ENCODE results near the gene AOPEP. TPM values are rescaled to one million over a fixed set of nuclear protein-coding genes. Genes with fewer than 3 reads are reported as not detected.
A peak's percentile ranks its signal among the peaks of the same experiment; 100 is the strongest.

Gene AOPEP
- total and polyA plus RNA-seq, 12 donors, result 110 to 250 (median 161) TPM

- Histone ChIP-seq H3K4me3 (no peak overlapping the region), H3K27ac (peak overlapping the region in 3 of 10 donors; percentile 1 to 30 (median 14)), H3K36me3 (no peaks in the 10 kb centered on the region), H3K9me3 (no peaks in the 10 kb centered on the region), H3K4me1 (peaks cover 10 to 37% (median 22%) of the 10 kb centered on the region in 9 donors), H3K27me3 (no peaks in the 10 kb centered on the region)
- TF ChIP-seq CTCF (IDR thresholded peaks at IDR 0.05), result no peak
- no peak for DNase-seq
- ATAC-seq, result no peak
- intact Hi-C loops (cut with DNase I), result loop anchor here in 3 of 10 donors (5.0 to 10.0 kb wide), 3 partner anchors 35 to 307 kb away; no protein-coding TSS in a partner anchor
- WGBS, 2 donors, result 92 to 93% methylated on average over 15 of the region's 15 CpGs
Measured at GRCh38 chr9:94991961-94992907, 265.7 kb downstream of the AOPEP start.

- Histone ChIP-seq H3K4me1 (peaks cover 10 to 41% (median 24%) of the 10 kb centered on the region in 9 donors), H3K27me3 (no peaks in the 10 kb centered on the region), H3K27ac (peak overlapping the region in 5 of 10 donors; percentile 1 to 36 (median 14)), H3K36me3 (no peaks in the 10 kb centered on the region), H3K4me3 (no peak overlapping the region), H3K9me3 (no peaks in the 10 kb centered on the region)
- ATAC-seq (no peak), DNase-seq (no peak)
- WGBS, 2 donors, result 78 to 92% methylated on average over 9 of the region's 9 CpGs
- no peak for TF ChIP-seq CTCF (IDR thresholded peaks at IDR 0.05)
- intact Hi-C loops (cut with DNase I), result loop anchor here in 3 of 10 donors (5.0 to 10.0 kb wide), 3 partner anchors 36 to 308 kb away; no protein-coding TSS in a partner anchor
Measured at GRCh38 chr9:94993160-94993820, 266.8 kb downstream of the AOPEP start.

GRCh38 chr9:94993821-94994165, 267.3 kb downstream of the AOPEP start:
- Histone ChIP-seq H3K4me1 (peaks cover 10 to 41% (median 24%) of the 10 kb centered on the region in 9 donors), H3K36me3 (no peaks in the 10 kb centered on the region), H3K27me3 (no peaks in the 10 kb centered on the region), H3K4me3 (no peak overlapping the region), H3K9me3 (no peaks in the 10 kb centered on the region), H3K27ac (peak overlapping the region in 4 of 10 donors; percentile 7 to 81 (median 52))
- ATAC-seq (no peak), DNase-seq (no peak)
- TF ChIP-seq CTCF (IDR thresholded peaks at IDR 0.05), result no peak
- intact Hi-C loops (cut with DNase I), result loop anchor here in 3 of 10 donors (5.0 to 10.0 kb wide), 3 partner anchors 36 to 309 kb away; no protein-coding TSS in a partner anchor
- 82 to 87% methylated on average over 7 of the region's 7 CpGs for WGBS, 2 donors

GRCh38 chr9:94995048-94995693, 268.7 kb downstream of the AOPEP start:
- Histone ChIP-seq H3K9me3 (no peaks in the 10 kb centered on the region), H3K4me3 (no peak overlapping the region), H3K27ac (peak overlapping the region in 9 of 10 donors; percentile 47 to 83 (median 74)), H3K36me3 (no peaks in the 10 kb centered on the region), H3K27me3 (no peaks in the 10 kb centered on the region), H3K4me1 (peaks cover 10 to 49% (median 28%) of the 10 kb centered on the region in 9 donors)
- TF ChIP-seq CTCF (IDR thresholded peaks at IDR 0.05), result no peak
- WGBS, 2 donors, result 65 to 75% methylated on average over 3 of the region's 3 CpGs
- ATAC-seq, result no peak
- DNase-seq, result no peak
- intact Hi-C loops (cut with DNase I), result loop anchor here in 2 of 10 donors (10.0 kb wide), 2 partner anchors 120 to 310 kb away; no protein-coding TSS in a partner anchor
